Small intestine (tissue), 16 donors: ENCODE data around the gene GALR1. TPM values are rescaled to one million over a fixed set of nuclear protein-coding genes. Genes with fewer than 3 reads are reported as not detected.
A peak's percentile ranks its signal among the peaks of the same experiment; 100 is the strongest.

Experiments
- DNase-seq, 2 donors: peaks; one replicate each; pipeline versions ENCODE4 v3.0.0 to v3.0.0-alpha.2; 2013
- FAIRE-seq: peaks from 2 replicates; lab custom pipeline; 2012; peaks lifted over from hg19 to GRCh38; lab: Jason Lieb, UNC
- H3K27ac ChIP-seq, 3 donors: one replicate each; pipeline ENCODE4 v1.5.1; 2013; ENCODE audit warnings: low read length in 2 of 3, mild to moderate bottlenecking in 2 of 3, control low read depth in 1 of 3, inconsistent platforms in 1 of 3, low read depth in 1 of 3, moderate library complexity in 1 of 3
- H3K27me3 ChIP-seq, 3 donors: one replicate each; pipeline ENCODE4 v1.6.1; 2013; ENCODE audit warnings: low read length in 3 of 3, inconsistent platforms in 1 of 3; ENCODE audit not compliant: control insufficient read depth in 3 of 3, insufficient read depth in 3 of 3
- H3K36me3 ChIP-seq, 3 donors: one replicate each; pipeline ENCODE4 v1.6.1; 2013; ENCODE audit warnings: low read length in 3 of 3, inconsistent platforms in 1 of 3, low read depth in 1 of 3, mild to moderate bottlenecking in 1 of 3, moderate library complexity in 1 of 3; ENCODE audit not compliant: control insufficient read depth in 3 of 3, insufficient read depth in 2 of 3
- H3K4me1 ChIP-seq, 3 donors: one replicate each; pipeline ENCODE4 v1.6.1; 2013; ENCODE audit warnings: low read length in 2 of 3, inconsistent platforms in 1 of 3, low read depth in 1 of 3, mild to moderate bottlenecking in 1 of 3, moderate library complexity in 1 of 3; ENCODE audit not compliant: control insufficient read depth in 3 of 3, insufficient read depth in 2 of 3
- H3K4me3 ChIP-seq, 3 donors: one replicate each; pipeline ENCODE4 v1.5.1; 2013; ENCODE audit warnings: low read length in 3 of 3, control low read depth in 1 of 3, inconsistent platforms in 1 of 3, low read depth in 1 of 3, mild to moderate bottlenecking in 1 of 3, moderate library complexity in 1 of 3
- H3K9me3 ChIP-seq, 2 donors: one replicate each; pipeline ENCODE4 v1.6.1; 2013; ENCODE audit warnings: low read depth in 1 of 2, low read length in 1 of 2; ENCODE audit not compliant: control insufficient read depth in 2 of 2, insufficient read depth in 1 of 2
- WGBS, 3 donors: extraction: QIAGEN DNeasy Blood & Tissue Kit; methylation state at CpG; one replicate each; pipeline ENCODE4 v1.1.7; 2013; 5-methylcytosine and 5-hydroxymethylcytosine counted together
- long read RNA-seq, 10 donors: transcript quantifications; one replicate each; lab custom pipeline, GENCODE V29; 2026
- polyA plus RNA-seq, 4 donors: library from polyadenylated mRNA; stranded (reverse) in 3 of 4; unstranded in 1 of 4; fragments of 200-250 nt in 3 of 4; fragments of 120-200 nt in 1 of 4; gene quantifications; one replicate each; pipeline versions ENCODE4 v1.2.1 to v1.2.3, GENCODE V29; 2013
- donor health status: healthy with polysubstance abuse.
- donor health status: control.
- donor health status: control.
- donor health status: Bipolar disorder and iron deficiency.
- donor health status: healthy.

Gene GALR1
- 1 to 10 TPM in 1 of 4 donors, under 1 TPM in 1, not detected in 2; 0.01 to 1.1 TPM for polyA plus RNA-seq
- long read RNA-seq, donor 1 = 0 reads
- long read RNA-seq, donor 2 = 0 reads
- long read RNA-seq, donor 3 = 0 reads
- long read RNA-seq, donor 4 = 0 reads
- long read RNA-seq, donor 5 = 0 reads
- long read RNA-seq, donor 6 = 0 reads
- long read RNA-seq, donor 7 = 0 reads
- long read RNA-seq, donor 8 = 0 reads
- long read RNA-seq, donor 9 = 0 reads
- long read RNA-seq, donor 10 = 0 reads

- no peak within 1 kb of the TSS for H3K27ac ChIP-seq
- WGBS, 3 donors = 2 to 4% (median 3%) methylated on average over 65 to 98 of the region's 98 CpGs
- FAIRE-seq (no peak), DNase-seq (peak in 1 of 2 donors; percentile 22)
- H3K27me3 ChIP-seq = peaks cover 13 to 49% (median 39%) of the 10 kb centered on the region in 3 donors
- H3K36me3 ChIP-seq = no peaks in the 10 kb centered on the region
- H3K4me1 ChIP-seq = no peaks in the 10 kb centered on the region
- no peak within 1 kb of the TSS for H3K4me3 ChIP-seq
- H3K9me3 ChIP-seq = no peaks in the 10 kb centered on the region
Observed at GRCh38 chr18:77249569-77250500, at the start of gene GALR1. GALR1 (plus strand) TSS chr18:77249848; CDS start chr18:77250549, 701 bp downstream.

- Histone ChIP-seq H3K27ac (no peak overlapping the region), H3K27me3 (peaks cover 0 to 6% (median 0%) of the 10 kb centered on the region in 3 donors), H3K4me3 (no peak overlapping the region), H3K9me3 (no peaks in the 10 kb centered on the region), H3K4me1 (no peaks in the 10 kb centered on the region), H3K36me3 (no peaks in the 10 kb centered on the region)
- DNase-seq (no peak), FAIRE-seq (no peak)
- WGBS, 3 donors = 82 to 89% (median 86%) methylated on average over 4 of the region's 4 CpGs
Observed at GRCh38 chr18:77201506-77201905, 48.1 kb upstream of the GALR1 start.

GRCh38 chr18:77202329-77202728 is 47.3 kb upstream of the GALR1 start:
- WGBS, 3 donors = 85 to 92% (median 88%) methylated on average over 7 of the region's 7 CpGs
- H3K27ac ChIP-seq = no peak overlapping the region
- no peak for FAIRE-seq

GRCh38 chr18:77203071-77203470 is 46.6 kb upstream of the GALR1 start:
- Histone ChIP-seq H3K27me3 (peaks cover 0 to 9% (median 0%) of the 10 kb centered on the region in 3 donors), H3K36me3 (no peaks in the 10 kb centered on the region), H3K4me3 (no peak overlapping the region), H3K4me1 (peaks cover 0 to 2% (median 0%) of the 10 kb centered on the region in 3 donors), H3K9me3 (no peaks in the 10 kb centered on the region), H3K27ac (no peak overlapping the region)
- DNase-seq (no peak), FAIRE-seq (no peak)
- 73 to 78% (median 76%) methylated on average over 12 of the region's 12 CpGs for WGBS, 3 donors

More at GRCh38 chr18:77202329-77202728, 47.3 kb upstream of the GALR1 start:
- Histone ChIP-seq H3K9me3 (no peaks in the 10 kb centered on the region), H3K27me3 (peaks cover 0 to 9% (median 0%) of the 10 kb centered on the region in 3 donors), H3K4me3 (no peak overlapping the region), H3K36me3 (no peaks in the 10 kb centered on the region), H3K4me1 (no peaks in the 10 kb centered on the region)
- DNase-seq = no peak

- DNase-seq (no peak), FAIRE-seq (no peak)
- no peak overlapping the region for H3K4me3 ChIP-seq
- H3K4me1 ChIP-seq = peaks cover 0 to 2% (median 0%) of the 10 kb centered on the region in 3 donors
- H3K9me3 ChIP-seq = no peaks in the 10 kb centered on the region
- peaks cover 0 to 6% (median 0%) of the 10 kb centered on the region in 3 donors for H3K27me3 ChIP-seq
- 67 to 89% (median 87%) methylated on average over 4 of the region's 4 CpGs for WGBS, 3 donors
- H3K27ac ChIP-seq = no peak overlapping the region
- no peaks in the 10 kb centered on the region for H3K36me3 ChIP-seq
Observed at GRCh38 chr18:77203851-77204250, 45.8 kb upstream of the GALR1 start.

- H3K36me3 ChIP-seq = no peaks in the 10 kb centered on the region
- FAIRE-seq (no peak), DNase-seq (no peak)
- H3K4me1 ChIP-seq = peaks cover 0 to 4% (median 2%) of the 10 kb centered on the region in 3 donors
- 71 to 81% (median 73%) methylated on average over 6 of the region's 6 CpGs for WGBS, 3 donors
- H3K27me3 ChIP-seq = peaks cover 0 to 3% (median 0%) of the 10 kb centered on the region in 3 donors
- H3K4me3 ChIP-seq = no peak overlapping the region
- H3K27ac ChIP-seq = no peak overlapping the region
- no peaks in the 10 kb centered on the region for H3K9me3 ChIP-seq
Observed at GRCh38 chr18:77205769-77206168, 43.9 kb upstream of the GALR1 start.

GRCh38 chr18:77206676-77207374 is 42.8 kb upstream of the GALR1 start:
- peaks cover 0 to 4% (median 2%) of the 10 kb centered on the region in 3 donors for H3K4me1 ChIP-seq
- no peaks in the 10 kb centered on the region for H3K36me3 ChIP-seq
- H3K27ac ChIP-seq = peak overlapping the region in 1 of 3 donors; percentile 52
- no peak overlapping the region for H3K4me3 ChIP-seq
- no peaks in the 10 kb centered on the region for H3K9me3 ChIP-seq
- no peak for DNase-seq
- WGBS, 3 donors = 73 to 86% (median 86%) methylated on average over 10 of the region's 10 CpGs
- no peak for FAIRE-seq
- H3K27me3 ChIP-seq = peaks cover 0 to 3% (median 0%) of the 10 kb centered on the region in 3 donors

GRCh38 chr18:77207540-77207939 is 42.1 kb upstream of the GALR1 start:
- 26 to 39% (median 32%) methylated on average over 10 of the region's 10 CpGs for WGBS, 3 donors
- FAIRE-seq = no peak

More at GRCh38 chr18:77207540-77207939, 42.1 kb upstream of the GALR1 start:
- Histone ChIP-seq H3K4me1 (peaks cover 0 to 4% (median 2%) of the 10 kb centered on the region in 3 donors), H3K36me3 (no peaks in the 10 kb centered on the region), H3K27ac (peak overlapping the region in 1 of 3 donors; percentile 53), H3K4me3 (no peak overlapping the region), H3K9me3 (no peaks in the 10 kb centered on the region), H3K27me3 (peaks cover 0 to 3% (median 0%) of the 10 kb centered on the region in 3 donors)
- DNase-seq = peak in 1 of 2 donors; percentile 35
